ENCODE measurements around the gene WWC2. TPM values are rescaled to one million over a fixed set of nuclear protein-coding genes. Genes with fewer than 3 reads are reported as not detected.

WWC2 gene
- total RNA-seq, 1 experiment from 2014 or later = 82.8 TPM

DNA sequence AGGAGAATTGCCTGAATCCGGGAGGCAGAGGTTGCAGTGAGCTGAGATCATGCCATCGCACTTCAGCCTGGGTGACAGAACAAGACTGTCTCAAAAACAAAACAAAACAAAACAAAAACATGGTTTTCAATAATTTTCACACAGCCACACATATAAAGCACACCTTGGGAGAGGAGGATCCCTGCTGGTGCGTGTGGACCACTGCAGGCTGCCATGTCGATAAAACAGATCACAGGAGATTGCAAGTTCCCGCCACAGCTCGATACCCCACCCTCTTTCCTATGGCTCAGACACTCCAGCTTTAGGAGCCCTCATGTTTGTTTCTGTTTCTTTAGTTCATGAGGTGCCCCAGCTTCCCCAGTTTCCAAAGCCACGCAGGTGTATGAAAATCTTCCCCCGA, 254.5 kb downstream of the WWC2 start:
- no peaks in the 10 kb centered on the region for H3K9me3 ChIP-seq (ENCODE audit: low read depth, low read length, poor library complexity, severe bottlenecking)
- DNase-seq (ENCODE audit: low spot score) = no peak
- no peak overlapping the region for H3K27ac ChIP-seq (ENCODE audit: low read depth, low read length, poor library complexity, severe bottlenecking)
- BruUV-seq (replicated peaks) = no TSS peak
- H3K36me3 ChIP-seq (ENCODE audit: insufficient read depth, low read length, poor library complexity, severe bottlenecking) = no peaks in the 10 kb centered on the region
- H3K27me3 ChIP-seq (replicated peaks; ENCODE audit: insufficient read depth, low read depth, low read length, poor library complexity) = no peaks in the 10 kb centered on the region
- peaks cover 4% of the 10 kb centered on the region for H3K4me1 ChIP-seq (ENCODE audit: insufficient read depth, low read length, poor library complexity, severe bottlenecking)
- POLR2A ChIA-PET (ENCODE audit: low non-redundant PET) = no interaction called here
- no peak overlapping the region for H3K4me3 ChIP-seq (ENCODE audit: low read depth, low read length, poor library complexity, severe bottlenecking)
- CTCF ChIA-PET = no interaction called here
- intact Hi-C loops (cut with micrococcal nuclease; ENCODE audit: unreplicated experiment) = no loop called here
- TF ChIP-seq, protein P1, sequence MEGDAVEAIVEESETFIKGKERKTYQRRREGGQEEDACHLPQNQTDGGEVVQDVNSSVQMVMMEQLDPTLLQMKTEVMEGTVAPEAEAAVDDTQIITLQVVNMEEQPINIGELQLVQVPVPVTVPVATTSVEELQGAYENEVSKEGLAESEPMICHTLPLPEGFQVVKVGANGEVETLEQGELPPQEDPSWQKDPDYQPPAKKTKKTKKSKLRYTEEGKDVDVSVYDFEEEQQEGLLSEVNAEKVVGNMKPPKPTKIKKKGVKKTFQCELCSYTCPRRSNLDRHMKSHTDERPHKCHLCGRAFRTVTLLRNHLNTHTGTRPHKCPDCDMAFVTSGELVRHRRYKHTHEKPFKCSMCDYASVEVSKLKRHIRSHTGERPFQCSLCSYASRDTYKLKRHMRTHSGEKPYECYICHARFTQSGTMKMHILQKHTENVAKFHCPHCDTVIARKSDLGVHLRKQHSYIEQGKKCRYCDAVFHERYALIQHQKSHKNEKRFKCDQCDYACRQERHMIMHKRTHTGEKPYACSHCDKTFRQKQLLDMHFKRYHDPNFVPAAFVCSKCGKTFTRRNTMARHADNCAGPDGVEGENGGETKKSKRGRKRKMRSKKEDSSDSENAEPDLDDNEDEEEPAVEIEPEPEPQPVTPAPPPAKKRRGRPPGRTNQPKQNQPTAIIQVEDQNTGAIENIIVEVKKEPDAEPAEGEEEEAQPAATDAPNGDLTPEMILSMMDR (conservative IDR thresholded peaks at IDR 0.05; ENCODE audit: low read depth, low read length) = no peak
- TF ChIP-seq EZH2 (IDR thresholded peaks at IDR 0.05; ENCODE audit: borderline replicate concordance, low read depth, low read length, poor library complexity, severe bottlenecking) = no peak

GRCh38 chr4:183354219-183354618, 255.2 kb downstream of the WWC2 start:
- H3K4me1 ChIP-seq (ENCODE audit: insufficient read depth, low read length, poor library complexity, severe bottlenecking) = peaks cover 4% of the 10 kb centered on the region
- ChIA-PET CTCF (no interaction called here), POLR2A (ENCODE audit: low non-redundant PET) (no interaction called here)
- H3K36me3 ChIP-seq (ENCODE audit: insufficient read depth, low read length, poor library complexity, severe bottlenecking) = no peaks in the 10 kb centered on the region
- TF ChIP-seq, protein P1 (conservative IDR thresholded peaks at IDR 0.05; ENCODE audit: low read depth, low read length) = no peak
- TF ChIP-seq EZH2 (IDR thresholded peaks at IDR 0.05; ENCODE audit: borderline replicate concordance, low read depth, low read length, poor library complexity, severe bottlenecking) = no peak
- no peak for DNase-seq (ENCODE audit: low spot score)
- BruUV-seq (replicated peaks) = no TSS peak
- H3K4me3 ChIP-seq (ENCODE audit: low read depth, low read length, poor library complexity, severe bottlenecking) = no peak overlapping the region
- no peak overlapping the region for H3K27ac ChIP-seq (ENCODE audit: low read depth, low read length, poor library complexity, severe bottlenecking)
- no peaks in the 10 kb centered on the region for H3K27me3 ChIP-seq (replicated peaks; ENCODE audit: insufficient read depth, low read depth, low read length, poor library complexity)
- intact Hi-C loops (cut with micrococcal nuclease; ENCODE audit: unreplicated experiment) = no loop called here
- no peaks in the 10 kb centered on the region for H3K9me3 ChIP-seq (ENCODE audit: low read depth, low read length, poor library complexity, severe bottlenecking)

- no peak for DNase-seq (ENCODE audit: low spot score)
- CTCF ChIA-PET = interaction anchor here (0.7 kb wide), 1 partner anchor 94 kb away, joined by 3 read pairs; no protein-coding TSS in a partner anchor
Measured at GRCh38 chr4:183355405-183355804, 256.3 kb downstream of the WWC2 start.

More at GRCh38 chr4:183355405-183355804, 256.3 kb downstream of the WWC2 start:
- Histone ChIP-seq H3K4me3 (ENCODE audit: low read depth, low read length, poor library complexity, severe bottlenecking) (no peak overlapping the region), H3K36me3 (ENCODE audit: insufficient read depth, low read length, poor library complexity, severe bottlenecking) (no peaks in the 10 kb centered on the region), H3K27ac (ENCODE audit: low read depth, low read length, poor library complexity, severe bottlenecking) (no peak overlapping the region), H3K27me3 (replicated peaks; ENCODE audit: insufficient read depth, low read depth, low read length, poor library complexity) (no peaks in the 10 kb centered on the region), H3K9me3 (ENCODE audit: low read depth, low read length, poor library complexity, severe bottlenecking) (no peaks in the 10 kb centered on the region), H3K4me1 (ENCODE audit: insufficient read depth, low read length, poor library complexity, severe bottlenecking) (peaks cover 4% of the 10 kb centered on the region)
- TF ChIP-seq EZH2 (IDR thresholded peaks at IDR 0.05; ENCODE audit: borderline replicate concordance, low read depth, low read length, poor library complexity, severe bottlenecking) = no peak
- TF ChIP-seq, protein P1 (conservative IDR thresholded peaks at IDR 0.05; ENCODE audit: low read depth, low read length) = no peak
- POLR2A ChIA-PET (ENCODE audit: low non-redundant PET) = no interaction called here
- intact Hi-C loops (cut with micrococcal nuclease; ENCODE audit: unreplicated experiment) = no loop called here
- no TSS peak for BruUV-seq (replicated peaks)
